ENCODE data around the gene RDX.
"Not testable (repeated sequence)": the region's sequence is repeated elsewhere in the genome, so short reads cannot be mapped to it uniquely, and the experiment has no call there.

The RDX gene

DNA sequence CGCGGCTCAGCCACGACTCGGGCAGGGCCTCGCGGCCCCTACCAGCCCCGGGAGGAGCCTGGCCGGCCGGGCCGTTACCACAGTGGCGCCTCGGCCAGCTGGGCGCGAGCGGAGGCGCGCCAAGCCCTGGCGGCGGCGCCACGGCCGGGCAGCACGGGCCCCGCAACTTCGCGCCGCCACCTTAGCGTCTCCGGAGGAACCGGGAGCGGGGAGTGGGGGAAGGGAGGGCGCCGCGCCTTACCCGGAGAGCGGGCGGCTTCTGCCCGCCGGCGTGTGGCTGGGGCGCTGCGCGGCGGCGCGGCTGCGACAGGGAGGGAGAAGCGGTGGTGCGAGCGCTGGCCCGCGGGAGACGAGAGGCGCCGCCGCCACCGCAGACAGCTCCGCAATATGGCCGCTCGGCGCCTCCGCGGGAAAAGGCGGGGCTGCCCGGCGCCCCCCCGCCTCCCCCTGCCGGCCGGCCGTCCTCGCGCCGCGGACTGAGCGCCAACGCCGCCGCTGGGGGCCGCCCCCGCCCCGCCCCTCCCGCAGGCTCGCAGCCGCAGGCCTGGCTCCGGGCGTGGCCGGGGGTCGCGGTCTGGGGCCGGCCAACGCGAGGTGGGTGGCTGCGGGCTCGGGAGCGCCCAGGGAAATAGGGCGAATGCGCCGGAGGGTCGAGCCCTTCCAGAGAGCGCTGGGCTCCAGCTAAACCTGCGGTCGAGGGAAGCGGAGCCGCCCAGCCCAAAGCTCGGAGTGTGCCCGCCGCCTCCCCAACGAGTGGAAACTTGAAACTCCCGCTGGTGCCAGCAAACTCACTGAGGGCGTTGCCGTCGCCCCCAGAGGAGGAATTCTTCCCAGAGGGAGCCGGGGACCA lies at the start of gene RDX:
Gene RDX, minus strand, starts transcription at position 389 of the 850 bp plus-strand sequence. CDS start 16,922 bp downstream, outside the sequence.
- DNase-seq (ENCODE audit: low read depth), result peak; percentile 83

DNA sequence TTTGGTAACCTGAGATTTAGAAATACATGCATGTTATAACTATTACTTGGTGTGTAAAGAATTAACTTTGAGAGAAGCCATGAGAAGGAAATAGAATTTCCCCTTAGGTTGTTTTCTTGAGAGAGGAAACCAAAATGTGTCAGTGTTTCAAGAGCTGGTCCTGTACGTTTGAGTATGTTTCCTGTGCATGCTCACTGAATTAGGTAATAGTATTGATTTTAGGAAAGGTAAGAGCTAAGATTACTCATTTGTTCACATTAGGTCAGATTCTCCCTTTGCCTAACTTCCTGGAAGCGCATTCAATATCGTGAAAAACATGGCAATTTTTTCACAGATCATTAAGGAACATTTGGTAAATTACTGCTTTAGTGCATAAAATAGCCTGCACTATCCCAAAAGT lies 49.3 kb upstream of the RDX start:
- DNase-seq (ENCODE audit: low read depth), result no peak

- DNase-seq (ENCODE audit: low read depth), result no peak
These were observed 44.0 kb upstream of the RDX start for GRCh38 chr11:110340436-110340835.

DNA sequence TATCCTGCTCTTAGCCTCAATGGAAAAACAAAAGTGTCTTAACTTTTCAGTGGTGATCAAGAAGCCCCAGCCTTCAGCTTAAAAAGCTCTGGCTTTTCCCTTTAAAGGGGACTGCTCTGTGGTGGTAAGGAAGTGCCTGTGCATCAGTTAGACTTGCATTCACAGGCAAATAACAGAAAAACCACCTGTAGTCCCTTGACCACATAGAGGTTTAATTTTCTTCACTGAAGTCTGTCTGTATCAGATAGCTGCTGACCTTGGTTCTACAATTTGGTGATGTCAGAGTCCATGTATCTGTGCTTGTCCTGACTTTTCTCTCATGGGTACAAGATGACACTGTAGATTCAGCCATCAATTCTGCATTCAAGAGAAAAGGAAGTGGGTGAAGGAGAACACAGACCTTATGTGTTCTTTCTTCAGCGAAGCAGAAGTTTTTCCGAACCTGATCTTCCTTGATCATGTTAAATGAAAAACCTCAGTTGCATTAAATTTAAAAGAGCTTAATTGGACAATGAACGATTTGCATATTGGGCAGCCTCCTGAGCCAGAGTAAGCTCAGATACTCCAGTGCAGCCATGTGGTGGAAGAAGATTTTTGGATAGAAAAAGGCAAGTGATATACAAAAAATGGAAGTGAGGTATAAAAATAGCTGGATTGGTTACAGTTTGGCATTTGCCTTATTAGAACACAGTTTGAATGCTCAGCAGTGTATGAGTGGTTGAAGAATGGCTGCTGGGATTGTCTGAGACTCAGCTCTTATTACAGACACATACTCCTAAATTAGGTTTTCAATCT lies 43.2 kb upstream of the RDX start:
- no peak for DNase-seq (ENCODE audit: low read depth)

- DNase-seq (ENCODE audit: low read depth), result no peak
These were observed 42.3 kb upstream of the RDX start for GRCh38 chr11:110338684-110339083.

GRCh38 chr11:110337570-110338193 lies 41.3 kb upstream of the RDX start:
- DNase-seq (ENCODE audit: low read depth), result peak; percentile 68

DNA sequence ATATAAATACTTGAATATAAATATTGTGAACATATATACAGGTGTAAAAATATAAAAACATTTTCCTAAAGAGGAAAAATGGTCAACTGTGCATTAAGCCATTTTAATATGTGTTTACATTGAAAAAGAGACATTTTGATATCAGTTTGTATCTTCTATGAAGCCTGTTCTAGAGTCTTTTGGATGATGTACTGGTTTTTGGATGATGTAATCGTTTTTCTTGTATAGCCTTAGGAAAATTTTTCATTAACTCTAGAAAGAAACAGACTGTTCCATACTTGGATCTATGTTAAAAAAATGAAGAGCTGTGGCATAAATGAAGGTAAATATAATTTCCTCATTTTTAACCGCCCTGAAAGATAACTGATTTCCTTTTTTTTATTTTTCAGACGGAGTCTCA lies 39.6 kb upstream of the RDX start:
- DNase-seq (ENCODE audit: low read depth), result no peak

GRCh38 chr11:110335358-110335757 lies 38.9 kb upstream of the RDX start:
- DNase-seq (ENCODE audit: low read depth), result no peak

- no peak for DNase-seq (ENCODE audit: low read depth)
These were observed 35.2 kb upstream of the RDX start for GRCh38 chr11:110331626-110332025.

DNA sequence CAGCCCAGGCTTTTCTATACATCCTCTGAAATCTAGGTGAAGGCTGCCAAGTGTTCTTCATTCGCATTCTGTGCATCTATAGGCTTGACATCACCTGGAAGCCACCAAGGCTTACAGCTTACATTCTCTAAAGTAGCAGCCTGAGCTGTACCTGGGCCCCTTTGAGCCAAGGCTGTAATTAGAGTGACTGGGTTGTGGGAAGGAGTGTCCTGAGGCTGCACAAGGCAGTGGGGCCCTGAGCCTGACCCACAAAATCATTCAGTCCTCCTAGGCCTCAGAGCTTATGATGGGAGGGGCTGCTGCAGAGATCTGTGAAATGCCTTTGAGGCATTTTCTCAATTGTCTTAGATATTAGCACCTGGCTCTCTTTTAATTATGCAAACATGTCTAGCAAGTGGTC lies 33.0 kb upstream of the RDX start:
- no peak for DNase-seq (ENCODE audit: low read depth)

DNA sequence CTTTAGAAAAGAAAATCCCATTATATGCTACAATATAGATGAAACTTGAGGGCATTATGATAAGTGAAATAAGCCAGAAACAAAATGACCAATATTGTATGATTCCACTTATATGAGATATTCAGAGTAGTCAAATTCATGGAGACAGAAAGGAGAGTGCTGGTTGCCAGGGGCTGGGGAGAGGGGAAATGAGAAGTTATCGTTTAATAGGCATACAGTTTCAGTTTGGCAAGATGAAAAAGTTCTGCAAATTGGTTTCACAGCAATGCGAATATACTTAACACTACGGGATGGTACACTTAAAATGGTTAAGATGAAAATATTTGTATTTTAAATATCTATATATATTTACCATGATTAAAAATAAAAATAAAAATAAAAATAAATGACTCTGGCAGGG lies 31.1 kb upstream of the RDX start:
- no peak for DNase-seq (ENCODE audit: low read depth)

- DNase-seq (ENCODE audit: low read depth), result no peak
These were observed 27.4 kb upstream of the RDX start for GRCh38 chr11:110323786-110324185.

DNA sequence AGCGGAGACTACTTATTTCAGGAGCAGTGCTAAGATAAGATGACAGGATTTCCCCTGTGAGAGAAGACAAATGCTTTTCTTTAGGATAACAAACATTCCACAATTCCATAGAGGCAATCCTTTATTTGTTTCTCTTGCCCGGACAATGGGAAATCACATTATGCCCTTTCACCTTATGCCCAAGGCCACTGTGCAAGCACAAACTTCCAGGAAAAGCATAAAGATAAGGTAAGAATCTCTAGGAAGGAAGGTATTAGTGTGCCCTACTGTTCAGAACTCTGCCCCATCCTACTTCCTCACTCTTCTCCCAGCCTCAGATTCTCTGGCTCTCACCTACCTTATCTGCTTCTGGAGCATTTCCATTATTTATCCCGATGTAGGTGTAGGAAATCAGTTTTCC lies 23.1 kb upstream of the RDX start:
- DNase-seq (ENCODE audit: low read depth), result no peak

DNA sequence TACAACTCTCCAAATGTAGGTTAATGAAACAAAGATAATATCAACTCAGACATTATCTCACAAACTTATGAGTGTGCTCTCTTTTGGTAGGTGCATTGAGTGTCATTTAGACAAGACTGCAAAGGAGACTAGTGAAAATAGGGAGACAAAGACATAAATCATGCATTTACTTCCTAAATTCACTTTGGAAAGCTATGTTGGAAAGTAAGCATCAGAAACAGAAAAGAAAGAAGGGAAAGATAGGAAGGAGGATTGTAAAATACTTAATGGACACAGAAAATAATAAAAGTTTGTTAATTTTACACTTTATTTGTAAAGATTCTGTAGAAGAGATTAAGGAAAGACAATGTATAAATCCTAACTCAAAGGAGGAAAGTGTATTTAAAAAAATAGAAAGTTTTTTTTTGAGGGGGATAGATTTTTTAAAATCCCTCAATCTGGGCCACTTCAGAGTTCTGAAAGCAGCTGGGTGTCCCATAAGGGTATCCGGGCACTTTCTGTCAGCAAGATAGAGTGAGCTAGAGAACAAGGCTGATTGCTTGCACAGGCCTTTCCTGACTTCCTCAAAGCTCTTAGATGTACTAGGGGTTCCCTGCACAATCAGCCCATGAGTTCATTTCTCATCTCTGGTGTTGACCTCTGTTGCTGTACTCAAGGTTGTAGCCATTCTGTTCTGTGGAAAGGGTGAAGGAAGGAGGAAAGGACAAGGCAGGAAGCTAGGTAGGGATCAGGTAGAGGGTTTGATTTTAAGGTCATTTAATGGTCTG lies 22.4 kb upstream of the RDX start:
- DNase-seq (ENCODE audit: low read depth), result no peak

DNA sequence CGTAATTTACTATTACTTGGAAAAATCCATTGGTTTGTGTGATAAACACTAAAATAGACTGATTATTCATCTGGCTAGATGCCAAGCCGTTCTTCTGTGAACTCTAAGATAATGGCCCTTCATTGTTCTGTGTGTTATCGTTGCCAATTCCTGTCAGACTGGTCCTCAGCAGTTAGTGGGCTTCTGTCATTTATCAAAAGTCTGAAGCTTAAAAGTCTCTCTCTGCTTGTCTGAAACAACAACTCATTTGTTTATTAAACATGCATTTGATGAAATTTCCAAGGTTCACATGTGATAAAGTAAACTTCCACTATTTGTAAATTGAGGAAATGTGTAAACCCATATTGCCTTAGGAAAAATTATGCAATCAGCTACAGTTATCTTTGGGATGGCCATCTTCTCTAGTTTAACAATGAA lies 21.1 kb upstream of the RDX start:
- DNase-seq (ENCODE audit: low read depth), result peak; percentile 31

- no peak for DNase-seq (ENCODE audit: low read depth)
These were observed 18.1 kb upstream of the RDX start for GRCh38 chr11:110314366-110315095.

- no peak for DNase-seq (ENCODE audit: low read depth)
These were observed 16.3 kb upstream of the RDX start for GRCh38 chr11:110312670-110313069.

DNA sequence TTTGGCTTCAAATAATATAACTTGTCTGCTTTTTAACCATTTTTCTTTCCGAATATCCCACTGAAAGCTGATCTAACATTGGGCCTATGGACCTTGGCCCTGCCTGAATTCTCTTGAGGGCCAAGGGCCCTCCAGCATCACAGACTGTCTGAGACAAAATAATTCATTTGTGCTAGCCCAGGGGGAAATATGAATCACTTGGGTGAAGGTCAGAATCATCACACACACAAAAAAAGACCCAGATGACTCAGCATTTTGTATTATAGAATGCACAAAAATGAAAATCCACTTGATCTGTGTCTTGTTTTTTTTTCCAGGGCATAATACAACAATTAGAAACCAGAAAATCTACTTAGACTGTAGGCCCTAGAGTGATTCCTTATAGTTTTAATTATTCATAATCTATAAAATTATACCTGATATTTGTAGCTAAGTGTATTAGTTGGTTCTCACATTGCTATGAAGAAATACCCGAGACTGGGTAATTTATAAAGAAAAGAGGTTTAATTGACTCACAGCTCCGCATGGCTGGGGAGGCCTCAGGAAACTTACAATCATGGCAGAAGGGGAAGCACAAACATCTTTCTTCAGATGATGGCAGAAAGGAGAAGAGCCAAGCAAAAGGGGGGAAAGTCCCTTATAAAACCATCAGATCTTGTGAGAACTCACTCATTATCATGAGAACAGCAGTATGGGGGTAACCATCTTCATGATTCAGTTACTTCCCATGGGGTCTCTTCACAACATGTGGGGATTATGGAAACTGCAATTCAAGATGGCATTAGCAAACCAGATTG lies 15.6 kb upstream of the RDX start:
- peak; percentile 63 for DNase-seq (ENCODE audit: low read depth)

- DNase-seq (ENCODE audit: low read depth), result no peak
These were observed 11.7 kb upstream of the RDX start for GRCh38 chr11:110308071-110308470.

- not testable (repeated sequence) for DNase-seq (ENCODE audit: low read depth)
These were observed 9.6 kb upstream of the RDX start for GRCh38 chr11:110306019-110306388.
